WTC11 (cell line): ENCODE measurements around the gene PYCR2.

Experiments used
- E2F4 ChIP-seq: sonication (generic); formaldehyde crosslinking; IDR thresholded peaks from 2 replicates; pipeline ENCODE4 v1.8.1; 2022; ENCODE audit warnings: low read depth, mild to moderate bottlenecking, moderate library complexity, missing genetic modification reagents, borderline replicate concordance
- ESRRA ChIP-seq: sonication (generic); formaldehyde crosslinking; IDR thresholded peaks from 2 replicates; pipeline ENCODE4 v1.8.1; 2022; ENCODE audit warnings: mild to moderate bottlenecking, missing genetic modification reagents, borderline replicate concordance
- MXD4 ChIP-seq: fragments of 250-450 bp; sonication (Bioruptor Pico); IDR thresholded peaks from 2 replicates; pipeline ENCODE4 v1.8.0; 2021; ENCODE audit warnings: mild to moderate bottlenecking, moderate library complexity, borderline replicate concordance
- STAT6 ChIP-seq: sonication (generic); formaldehyde crosslinking; conservative IDR thresholded peaks from 2 replicates; pipeline ENCODE4 v1.8.1; 2023; ENCODE audit warnings: mild to moderate bottlenecking, low read depth, missing genetic modification reagents, moderate library complexity
- ZBTB21 ChIP-seq: sonication (generic); formaldehyde crosslinking; IDR thresholded peaks from 2 replicates; pipeline ENCODE4 v1.8.1; 2023; ENCODE audit warnings: mild to moderate bottlenecking, missing genetic modification reagents, borderline replicate concordance
- ZNF263 ChIP-seq: sonication (generic); formaldehyde crosslinking; IDR thresholded peaks from 2 replicates; pipeline ENCODE4 v1.8.1; 2022; ENCODE audit warnings: low read depth, mild to moderate bottlenecking, moderate library complexity, missing genetic modification reagents
- TF ChIP-seq, protein P1 (sequence below): fragments of 200-600 bp; IDR thresholded peaks from 2 replicates; pipeline ENCODE4 v1.8.0; 2022; ENCODE audit warnings: antibody characterized with exemption

GRCh38 chr1:225917101-225917500, 6.9 kb downstream of the PYCR2 start:
- no peak for TF ChIP-seq ZBTB21 (CRISPR knock-in tag)
- TF ChIP-seq, protein P1, sequence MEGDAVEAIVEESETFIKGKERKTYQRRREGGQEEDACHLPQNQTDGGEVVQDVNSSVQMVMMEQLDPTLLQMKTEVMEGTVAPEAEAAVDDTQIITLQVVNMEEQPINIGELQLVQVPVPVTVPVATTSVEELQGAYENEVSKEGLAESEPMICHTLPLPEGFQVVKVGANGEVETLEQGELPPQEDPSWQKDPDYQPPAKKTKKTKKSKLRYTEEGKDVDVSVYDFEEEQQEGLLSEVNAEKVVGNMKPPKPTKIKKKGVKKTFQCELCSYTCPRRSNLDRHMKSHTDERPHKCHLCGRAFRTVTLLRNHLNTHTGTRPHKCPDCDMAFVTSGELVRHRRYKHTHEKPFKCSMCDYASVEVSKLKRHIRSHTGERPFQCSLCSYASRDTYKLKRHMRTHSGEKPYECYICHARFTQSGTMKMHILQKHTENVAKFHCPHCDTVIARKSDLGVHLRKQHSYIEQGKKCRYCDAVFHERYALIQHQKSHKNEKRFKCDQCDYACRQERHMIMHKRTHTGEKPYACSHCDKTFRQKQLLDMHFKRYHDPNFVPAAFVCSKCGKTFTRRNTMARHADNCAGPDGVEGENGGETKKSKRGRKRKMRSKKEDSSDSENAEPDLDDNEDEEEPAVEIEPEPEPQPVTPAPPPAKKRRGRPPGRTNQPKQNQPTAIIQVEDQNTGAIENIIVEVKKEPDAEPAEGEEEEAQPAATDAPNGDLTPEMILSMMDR: no peak
- no peak for TF ChIP-seq STAT6 (CRISPR knock-in tag)
- TF ChIP-seq E2F4 (CRISPR knock-in tag): no peak
- no peak for TF ChIP-seq MXD4 (CRISPR knock-in tag)
- no peak for TF ChIP-seq ZNF263
- TF ChIP-seq ESRRA (CRISPR knock-in tag): no peak
